Activated CD8-positive, alpha-beta memory T cell treated with anti-CD3 and anti-CD28 coated beads, Interleukin-2, amount 50 U/mL, for 1 hour (primary cell): Measurements from ENCODE around the gene RNF144A.

Experiments used
- DNase-seq: peaks from one replicate; pipeline ENCODE4 v3.0.0-alpha.2; 2020; ENCODE audit errors: extremely low read depth

Gene RNF144A

DNA sequence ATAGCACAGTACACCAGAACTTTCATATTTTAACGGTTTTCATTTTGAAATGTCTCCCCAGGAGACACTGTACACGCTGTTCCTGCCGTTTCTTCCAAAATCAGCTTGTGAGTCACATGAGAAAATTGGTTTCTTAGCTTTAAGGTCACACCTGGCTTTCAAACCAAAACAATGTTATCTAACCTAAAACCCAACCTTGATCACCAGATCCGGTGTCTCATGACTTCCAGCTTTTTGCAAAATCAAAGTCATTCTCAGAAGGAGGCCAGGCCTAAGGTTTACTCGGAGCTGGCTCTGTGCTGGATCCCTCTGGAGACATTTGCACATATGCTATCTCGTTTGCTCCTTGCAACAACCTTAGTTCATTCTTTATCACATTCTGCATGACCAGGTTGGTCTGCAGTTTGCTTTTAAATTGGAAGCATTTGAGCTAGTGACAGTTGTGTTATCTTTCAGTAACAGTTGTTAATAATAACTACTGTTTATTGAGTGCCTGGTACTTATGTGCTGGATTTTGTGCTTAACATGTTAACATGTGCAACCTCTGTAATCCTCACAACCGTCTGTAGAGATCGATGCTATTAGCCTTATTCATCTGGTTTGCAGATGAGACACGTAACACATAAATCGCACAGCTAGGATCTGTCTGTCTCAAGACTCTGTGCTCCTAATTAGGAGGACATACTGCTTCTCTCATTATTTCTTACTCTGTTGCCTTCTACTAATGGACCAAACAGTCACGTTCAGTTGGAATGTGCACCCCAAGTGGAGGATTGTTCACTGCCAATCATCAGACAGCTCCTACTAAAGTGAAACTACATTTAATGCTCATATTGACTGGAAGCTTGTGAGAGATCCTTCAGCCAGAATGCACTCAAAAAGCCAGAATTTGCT is 105.5 kb downstream of the RNF144A start:
- DNase-seq: no peak

GRCh38 chr2:7023542-7023941 is 106.3 kb downstream of the RNF144A start:
- DNase-seq: no peak

GRCh38 chr2:7024261-7024660 is 107.0 kb downstream of the RNF144A start:
- DNase-seq: no peak

- DNase-seq: no peak
These were observed 107.9 kb downstream of the RNF144A start for GRCh38 chr2:7025082-7025481.

DNA sequence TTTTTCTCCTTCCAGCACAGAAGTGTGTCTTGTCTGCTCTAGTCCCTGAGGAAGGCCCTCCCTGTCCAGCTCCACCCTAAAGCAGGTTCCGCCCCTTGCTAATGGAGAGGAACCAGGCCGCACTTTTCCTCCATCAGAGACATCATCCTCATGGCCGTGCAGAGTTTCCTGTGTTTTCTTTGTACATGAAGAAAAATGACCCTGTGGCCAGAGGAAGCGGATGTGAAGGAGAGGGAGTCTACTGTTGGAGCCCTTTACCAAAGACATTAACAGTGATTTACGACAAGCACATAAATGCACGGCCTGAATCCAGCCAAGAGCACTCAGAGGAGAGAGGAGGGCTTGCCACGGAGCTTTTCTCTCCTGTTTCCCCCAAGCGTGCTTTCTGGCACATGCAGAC is 109.5 kb downstream of the RNF144A start:
- DNase-seq: no peak

- no peak for DNase-seq
These were observed 110.2 kb downstream of the RNF144A start for GRCh38 chr2:7027411-7027810.

DNA sequence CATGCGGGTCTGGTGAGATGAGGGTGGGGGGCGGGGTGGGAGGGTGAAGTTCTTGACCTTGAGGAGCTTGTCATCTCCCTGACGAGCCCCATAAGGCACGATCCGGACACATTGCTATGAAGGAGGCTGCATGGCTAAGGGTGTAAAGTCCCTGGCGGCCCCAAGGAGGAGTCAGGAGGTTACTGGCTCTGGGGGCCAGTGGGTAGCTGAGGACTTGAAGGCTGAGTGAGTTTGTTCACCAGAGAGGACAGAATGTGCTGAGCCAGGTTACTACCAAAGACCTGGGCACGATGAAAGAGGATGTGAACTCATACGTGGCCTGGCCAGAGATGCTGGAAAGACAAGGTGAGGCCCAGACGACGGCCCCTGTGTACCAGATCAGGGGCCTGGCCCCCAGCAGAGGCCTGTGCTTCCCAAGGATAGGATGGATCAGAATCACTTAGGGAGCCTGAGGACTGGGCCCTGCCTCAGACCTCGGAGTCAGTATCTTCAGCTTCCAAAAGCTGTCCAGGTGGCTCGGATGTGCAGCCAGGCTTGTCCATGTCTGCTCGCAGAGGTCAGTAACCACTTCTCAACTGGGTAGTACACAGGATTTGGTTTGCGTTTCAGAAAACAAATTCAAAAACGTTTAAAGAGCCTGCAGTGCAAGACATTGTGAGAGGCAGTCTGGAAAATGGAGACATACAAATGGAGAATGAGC is 110.9 kb downstream of the RNF144A start:
- no peak for DNase-seq

- DNase-seq: no peak
These were observed 111.6 kb downstream of the RNF144A start for GRCh38 chr2:7028846-7029245.

DNA sequence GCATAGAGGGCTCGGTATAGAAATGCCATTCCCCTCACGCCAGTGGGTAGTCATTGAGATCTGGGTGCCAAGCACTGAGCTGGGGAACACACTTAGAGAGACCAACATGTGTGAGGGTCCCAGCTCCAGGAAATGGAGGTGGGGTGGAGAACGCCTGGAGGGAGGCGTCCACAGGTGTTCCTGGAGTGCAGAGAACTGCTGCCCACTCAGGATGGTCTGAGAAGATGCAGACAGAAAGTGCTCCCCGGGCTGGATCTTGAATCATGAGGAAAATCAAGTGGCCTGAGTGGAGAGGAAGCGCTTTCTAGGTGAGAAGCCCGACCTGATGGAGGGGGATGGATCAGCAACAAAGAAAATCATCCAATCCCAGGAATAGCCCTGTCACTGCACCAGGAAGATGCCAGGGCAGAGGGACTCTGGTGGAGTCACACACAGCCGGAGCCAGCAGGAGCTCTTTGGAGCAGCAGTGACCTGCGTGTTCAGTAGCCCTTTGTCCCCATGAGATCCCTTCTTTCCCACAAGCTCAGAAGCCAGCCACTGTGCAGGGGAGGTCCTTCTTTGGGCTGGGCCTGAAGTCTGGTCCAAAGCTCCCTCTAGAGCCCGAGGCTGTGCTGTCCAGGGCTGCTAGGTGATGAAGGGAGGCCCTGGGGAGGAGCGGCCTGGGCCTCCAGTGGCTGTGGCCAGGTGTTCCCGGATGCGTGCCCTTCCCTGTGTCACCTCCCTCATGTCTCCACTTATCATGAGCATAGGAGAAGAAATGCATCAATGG is 112.3 kb downstream of the RNF144A start:
- DNase-seq: no peak

DNA sequence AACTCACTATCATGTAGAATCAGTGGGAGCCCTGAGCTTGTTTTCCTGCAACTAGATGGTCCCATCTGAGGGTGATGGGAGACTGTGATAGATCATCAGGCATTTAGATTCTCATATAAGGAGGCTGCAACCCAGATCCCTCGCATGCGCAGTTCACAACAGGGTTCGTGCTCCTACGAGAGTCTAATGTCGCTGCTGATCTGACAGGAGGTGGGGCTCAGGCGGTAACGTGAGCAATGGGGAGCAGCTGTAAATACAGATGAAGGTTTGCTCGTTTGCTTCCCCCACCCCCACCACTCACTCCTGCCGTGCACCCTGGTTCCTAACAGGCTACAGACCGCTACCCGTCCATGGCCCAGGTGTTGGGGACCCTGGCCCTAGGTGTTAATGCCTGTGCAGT is 113.6 kb downstream of the RNF144A start:
- DNase-seq: no peak

DNA sequence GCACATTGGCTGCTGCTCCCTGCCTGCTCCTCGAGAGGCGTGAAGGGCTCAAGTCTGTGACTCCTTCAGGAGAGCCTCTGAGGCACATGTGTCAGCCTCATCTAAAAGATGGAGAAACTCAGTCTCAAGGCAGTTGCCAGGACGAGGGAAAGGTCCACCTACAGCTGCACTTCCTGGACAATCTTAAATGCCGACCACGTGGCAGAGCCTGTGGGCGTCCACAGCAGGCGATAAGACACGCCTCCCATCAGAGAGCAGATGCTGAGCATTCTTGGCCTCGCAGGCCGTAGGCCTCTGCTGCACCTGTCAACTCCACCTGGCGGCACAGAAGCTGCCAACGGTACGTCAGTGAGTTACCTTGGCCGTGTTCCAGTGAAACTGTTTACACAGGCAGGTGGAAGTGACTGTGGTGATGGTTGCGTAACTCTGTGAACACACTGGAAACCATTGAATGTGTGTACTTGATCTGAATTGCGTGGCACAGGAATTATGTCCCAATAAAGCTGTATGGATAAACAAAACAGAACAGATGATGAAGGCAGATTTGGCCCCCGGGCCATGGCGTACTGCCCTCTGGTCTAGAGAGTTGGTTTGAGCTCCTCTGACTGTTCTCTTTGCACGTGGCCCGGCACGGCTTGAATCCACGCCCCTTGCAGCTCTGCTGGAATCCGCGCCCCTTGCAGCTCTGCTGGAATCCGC is 114.5 kb downstream of the RNF144A start:
- DNase-seq: peak; percentile 22

DNA sequence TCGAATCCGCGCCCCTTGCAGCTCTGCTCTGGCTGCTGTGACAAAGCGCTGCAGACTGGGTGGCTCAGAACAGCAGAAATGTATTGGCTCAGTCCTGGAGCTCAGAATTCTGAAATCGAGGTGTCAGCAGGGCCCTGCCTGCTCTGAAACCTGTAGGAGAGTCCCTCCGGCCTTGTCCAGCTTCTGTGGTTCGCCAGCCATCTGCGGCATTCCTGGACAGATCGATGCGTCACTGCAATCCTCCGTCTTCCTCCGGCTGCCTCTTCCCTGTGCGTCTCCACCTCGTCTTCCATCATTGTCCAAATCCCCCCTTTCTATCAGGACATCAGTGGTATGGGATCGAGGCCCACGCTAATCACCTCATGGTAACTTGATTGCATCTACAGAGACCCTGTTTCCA is 115.2 kb downstream of the RNF144A start:
- no peak for DNase-seq

DNA sequence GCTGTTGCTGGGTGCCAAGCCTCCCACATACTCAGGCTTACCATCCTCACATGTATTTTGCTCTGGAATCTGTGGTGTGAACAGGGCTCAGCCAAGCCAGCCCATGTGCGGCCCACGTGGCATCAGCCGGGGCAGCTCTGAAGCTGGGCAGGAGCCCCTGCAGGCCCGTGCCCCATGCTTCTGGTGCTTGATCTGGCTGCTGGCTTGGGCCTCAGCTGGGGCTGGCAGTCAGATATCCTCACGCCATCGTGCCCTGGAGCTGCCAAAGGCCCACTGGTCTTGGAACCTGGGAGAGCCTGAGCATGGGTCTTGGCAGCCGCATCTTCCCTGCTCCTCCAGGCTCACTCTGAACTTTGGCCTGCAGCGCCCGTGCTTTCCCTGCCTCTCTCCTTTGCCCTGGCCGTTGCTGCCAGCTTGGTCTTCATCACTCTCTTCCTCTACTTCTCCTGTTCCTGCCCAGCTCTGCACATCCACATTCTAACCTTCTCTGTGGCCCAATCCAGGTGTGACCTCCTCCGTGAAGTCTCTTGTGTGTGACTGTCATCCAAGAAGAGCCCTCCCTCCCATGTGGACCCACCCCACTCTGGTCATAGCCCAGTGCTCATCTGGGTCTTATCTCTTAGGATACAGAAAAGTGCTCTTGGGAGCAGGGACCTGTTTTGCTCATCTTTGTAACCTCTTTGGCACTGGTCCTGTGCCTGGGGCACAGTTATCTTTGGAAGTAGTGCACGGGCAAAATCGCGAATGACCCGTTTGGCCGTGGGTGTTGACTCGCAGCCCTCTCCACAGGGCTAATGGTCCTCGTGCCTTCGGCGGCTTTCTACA is 116.1 kb downstream of the RNF144A start:
- DNase-seq: no peak

DNA sequence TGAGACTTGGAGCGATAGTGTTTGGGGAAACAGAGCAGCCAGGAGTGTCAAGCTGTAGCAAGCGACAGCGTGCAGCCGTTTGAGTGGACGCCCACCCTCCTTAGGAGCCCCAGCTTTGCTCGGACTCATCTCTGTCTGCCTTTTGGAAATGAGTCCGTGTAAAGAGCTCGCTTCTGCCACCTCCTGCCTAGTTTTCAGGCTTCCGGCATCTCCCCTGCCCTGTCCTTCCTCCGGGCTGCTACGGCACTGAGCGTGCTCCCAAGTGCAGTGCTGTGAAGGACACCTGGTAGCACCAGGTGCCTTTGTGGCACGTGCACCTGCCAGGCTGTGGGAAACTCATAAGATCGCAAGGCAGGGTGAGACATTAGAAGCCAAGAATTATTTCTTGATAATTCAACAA is 117.1 kb downstream of the RNF144A start:
- DNase-seq: no peak

- DNase-seq: no peak
These were observed 118.7 kb downstream of the RNF144A start for GRCh38 chr2:7035884-7036283.

- no peak for DNase-seq
These were observed 120.4 kb downstream of the RNF144A start for GRCh38 chr2:7037340-7038333.

- no peak for DNase-seq
These were observed 123.3 kb downstream of the RNF144A start for GRCh38 chr2:7040547-7040946.

DNA sequence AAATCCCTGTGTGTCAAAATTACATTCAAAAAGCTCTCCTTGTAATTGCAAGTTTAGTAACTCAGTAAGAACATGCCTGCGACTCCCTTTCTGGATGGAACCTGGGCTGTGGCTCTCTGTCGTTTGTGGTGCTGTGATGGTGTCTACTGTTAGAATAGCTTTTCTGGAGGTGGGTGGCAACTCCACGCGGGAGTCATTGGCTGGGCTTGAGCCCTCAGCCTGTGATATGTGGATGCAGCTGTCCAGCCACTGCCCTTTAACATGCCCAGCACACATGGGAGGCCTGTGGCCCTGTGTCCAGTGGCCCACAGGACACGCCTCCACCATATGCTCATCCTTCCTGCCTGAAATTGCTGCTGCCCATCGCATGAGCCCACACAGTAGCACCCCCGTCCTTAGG is 124.2 kb downstream of the RNF144A start:
- DNase-seq: no peak

DNA sequence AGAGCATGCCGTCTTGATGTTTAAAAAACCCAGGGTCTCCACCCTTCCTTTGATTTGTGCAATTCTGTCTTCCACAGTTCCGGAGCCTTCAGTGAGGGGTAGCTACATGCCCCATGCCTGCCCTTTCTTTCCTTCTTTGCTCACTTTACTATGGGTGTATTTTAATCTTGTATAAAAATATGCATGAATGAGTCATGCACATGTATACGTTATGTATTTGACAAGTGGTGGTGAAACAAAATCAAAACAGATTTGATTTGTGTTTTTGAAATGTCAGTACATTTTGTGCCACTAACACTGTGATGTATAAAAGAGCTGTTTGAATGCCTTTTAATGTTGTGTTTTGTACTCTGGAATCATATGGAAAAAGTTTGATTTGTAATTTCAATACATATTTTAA is 126.5 kb downstream of the RNF144A start:
- DNase-seq: no peak
